GM12878 (cell line): Measurements from ENCODE around the gene ELAVL1. TPM values are rescaled to one million over a fixed set of nuclear protein-coding genes. Genes with fewer than 3 reads are reported as not detected.

Experiments used
- ATAC-seq: fragments of 200-7000 bp; cut with Tn5 transposase; 3 replicates; pipeline ENCODE4 v1.9.1; 2020; ENCODE audit warnings: mild to moderate bottlenecking, moderate library complexity
- BruUV-seq: library from RNA; stranded (reverse); fragments of 400-500 nt; replicated peaks from 2 replicates; lab custom pipeline; 2021; lab: Mats Ljungman, UMichigan
- CTCF ChIA-PET: fragments of 300-600 bp; sonication (Branson Sonifier 250); formaldehyde crosslinking; extraction: SDS; loops from one replicate; lab custom pipeline; 2021; ENCODE audit warnings: inconsistent platforms; lab: Yijun Ruan, JAX
- POLR2A ChIA-PET: fragments of 350-600 bp; formaldehyde crosslinking; extraction: SDS; loops from one replicate; lab custom pipeline; 2021; ENCODE audit warnings: inconsistent platforms; lab: Charles Lee
- RAD21 ChIA-PET: fragments of 300-600 bp; sonication (Branson Sonifier 250); formaldehyde crosslinking; loops from one replicate; lab custom pipeline; 2023; ENCODE audit warnings: antibody characterized with exemption; ENCODE audit not compliant: unreplicated experiment; lab: Charles Lee
- SMC1A ChIA-PET: fragments of 300-600 bp; sonication (Branson Sonifier 250); formaldehyde crosslinking; loops from one replicate; lab custom pipeline; 2023; ENCODE audit not compliant: unreplicated experiment, uncharacterized antibody; lab: Charles Lee
- DNase-seq: peaks from one replicate; pipeline ENCODE4 v3.0.0-alpha.2; 2011; ENCODE audit warnings: low read depth, low spot score
- FAIRE-seq: peaks from 3 replicates; lab custom pipeline; 2011; peaks lifted over from hg19 to GRCh38; lab: Jason Lieb, UNC
- H2AFZ ChIP-seq: 2 replicates; pipeline ENCODE4 v1.6.0; 2011; ENCODE audit warnings: low read depth, low read length, control low read depth; ENCODE audit not compliant: control insufficient read depth
- H3K27ac ChIP-seq: 2 replicates; pipeline ENCODE4 v1.5.1; 2011; ENCODE audit warnings: control low read depth; ENCODE audit not compliant: control insufficient read depth, insufficient read depth
- H3K27me3 ChIP-seq, 2 experiments: replicated peaks in 1 of 2; 2 replicates each; pipeline versions ENCODE4 v1.6.0 to v1.6.1; 2011; ENCODE audit warnings: low read length in 1 of 2; ENCODE audit not compliant: control insufficient read depth in 2 of 2, insufficient read depth in 2 of 2
- H3K36me3 ChIP-seq, 2 experiments: 2 replicates each; pipeline ENCODE4 v1.5.1; 2011; ENCODE audit warnings: low read length in 1 of 2; ENCODE audit not compliant: control insufficient read depth in 2 of 2, insufficient read depth in 2 of 2
- H3K4me1 ChIP-seq: 2 replicates; pipeline ENCODE4 v1.6.1; 2011; ENCODE audit warnings: mild to moderate bottlenecking, low read length, moderate library complexity, mixed read lengths; ENCODE audit not compliant: control insufficient read depth, insufficient read depth
- H3K4me2 ChIP-seq: 2 replicates; pipeline ENCODE4 v1.6.0; 2011; ENCODE audit warnings: control low read depth; ENCODE audit not compliant: control insufficient read depth, insufficient read depth
- H3K4me3 ChIP-seq: fragments of 200-600 bp; sonication (generic); 2 replicates; pipeline ENCODE4 v1.5.1; 2016
- H3K79me2 ChIP-seq: 2 replicates; pipeline ENCODE4 v1.6.0; 2011; ENCODE audit warnings: low read length; ENCODE audit not compliant: control insufficient read depth, insufficient read depth
- H3K9ac ChIP-seq: 2 replicates; pipeline ENCODE4 v1.8.0; 2011; ENCODE audit warnings: low read length, control low read depth, mixed read lengths; ENCODE audit not compliant: control insufficient read depth, insufficient read depth
- H3K9me3 ChIP-seq: replicated peaks from 3 replicates; pipeline ENCODE4 v1.5.1; 2011; ENCODE audit warnings: mild to moderate bottlenecking, low read length; ENCODE audit not compliant: control insufficient read depth, insufficient read depth
- H4K20me1 ChIP-seq: 2 replicates; pipeline ENCODE4 v1.6.0; 2011; ENCODE audit not compliant: control insufficient read depth, insufficient read depth
- BHLHE40 ChIP-seq, 2 experiments: fragments of 450-650 bp in 1 of 2; IDR thresholded peaks; 2 replicates each; pipeline ENCODE4 v1.6.1; 2011 to 2017; ENCODE audit warnings: low read depth in 2 of 2, borderline replicate concordance in 1 of 2, improper control_type of control experiment in 1 of 2, low read length in 1 of 2, mild to moderate bottlenecking in 1 of 2
- EGR1 ChIP-seq, 2 experiments: IDR thresholded peaks; 1 replicate in 1 of 2; 2 replicates in 1 of 2; pipeline ENCODE4 v1.6.1; 2011 to 2012; ENCODE audit warnings: low read depth in 2 of 2, low read length in 2 of 2, borderline replicate concordance in 1 of 2, mild to moderate bottlenecking in 1 of 2, moderate library complexity in 1 of 2
- HDGF ChIP-seq: fragments of 450-650 bp; IDR thresholded peaks from 2 replicates; pipeline ENCODE4 v1.6.1; 2016; ENCODE audit warnings: antibody characterized with exemption
- KAT2A ChIP-seq: conservative IDR thresholded peaks from 2 replicates; pipeline ENCODE4 v1.6.1; 2011; ENCODE audit warnings: low read depth, low read length; ENCODE audit not compliant: control insufficient read depth
- MXI1 ChIP-seq: fragments of 150-350 bp; IDR thresholded peaks from 2 replicates; pipeline ENCODE4 v1.6.1; 2011; ENCODE audit warnings: low read depth, mild to moderate bottlenecking, inconsistent platforms, low read length, improper control_type of control experiment
- NFIC ChIP-seq: IDR thresholded peaks from 2 replicates; pipeline ENCODE4 v1.6.1; 2012; ENCODE audit warnings: low read depth, mild to moderate bottlenecking, inconsistent platforms, low read length, moderate library complexity
- POU2F2 ChIP-seq: IDR thresholded peaks from 3 replicates; pipeline ENCODE4 v1.6.1; 2011; ENCODE audit warnings: low read depth, mild to moderate bottlenecking, low read length, borderline replicate concordance
- RAD51 ChIP-seq: fragments of 450-650 bp; IDR thresholded peaks from 2 replicates; pipeline ENCODE4 v1.6.1; 2016; ENCODE audit warnings: moderate library complexity, mild to moderate bottlenecking, inconsistent platforms
- RB1 ChIP-seq: fragments of 450-650 bp; formaldehyde crosslinking; IDR thresholded peaks from 2 replicates; pipeline ENCODE4 v1.6.1; 2017; ENCODE audit warnings: mild to moderate bottlenecking, borderline replicate concordance
- SREBF2 ChIP-seq: IDR thresholded peaks from 2 replicates; pipeline ENCODE4 v1.6.1; 2012; ENCODE audit warnings: mild to moderate bottlenecking, low read length
- YY1 ChIP-seq: IDR thresholded peaks from 2 replicates; pipeline ENCODE4 v1.6.1; 2011; ENCODE audit warnings: low read depth, mild to moderate bottlenecking, low read length
- WGBS: methylation state at CpG from one replicate; pipeline ENCODE4 v1.1.6; 2016; ENCODE audit warnings: low lambda C conversion rate; ENCODE audit not compliant: insufficient replicate concordance, insufficient coverage; ENCODE audit errors: missing lambda C conversion rate; 5-methylcytosine and 5-hydroxymethylcytosine counted together
- in situ Hi-C: fragments of 300-500 bp; cut with MboI; formaldehyde crosslinking; loops from 9 replicates; pipeline ENCODE4 v1.14.3; 2018; ENCODE audit warnings: mixed read lengths
- intact Hi-C: fragments of 100-400 bp; cut with micrococcal nuclease; formaldehyde crosslinking; loops from one replicate; pipeline ENCODE4 v1.14.2; 2022; ENCODE audit not compliant: unreplicated experiment
- polyA plus RNA-seq, 11 experiments: library from polyadenylated mRNA; depleted of rRNA in 4 of 11; unstranded in 6 of 11; stranded (reverse) in 5 of 11; fragments of >200 nt; fragmentation: Nextera tagmentation in 4 of 11; fragmentation: Illumina TruSeq in 1 of 11; extraction: Ambion mirVana in 4 of 11; extraction: Trizol in 1 of 11; gene quantifications; 1 replicate in 1 of 11; 2 replicates in 10 of 11; pipeline versions ENCODE4 v1.2.1 to v1.2.3, GENCODE V29; 2011 to 2016; ENCODE audit warnings: inconsistent platforms in 2 of 11, missing spikeins in 2 of 11, low read depth in 1 of 11
- total RNA-seq, 4 experiments: library from RNA; depleted of rRNA in 3 of 4; stranded (reverse); fragments of >200 nt in 3 of 4; fragmentation: Illumina TruSeq in 1 of 4; extraction: Trizol in 1 of 4; gene quantifications; 2 replicates each; pipeline versions ENCODE4 v1.2.1 to v1.2.3, GENCODE V29; 2013 to 2021
- TF ChIP-seq, protein P1 (sequence below): fragments of 450-650 bp; formaldehyde crosslinking; IDR thresholded peaks from 2 replicates; pipeline ENCODE4 v1.4.0; 2020; ENCODE audit warnings: mild to moderate bottlenecking, moderate library complexity
- TF ChIP-seq, protein P2 (sequence below): IDR thresholded peaks from 2 replicates; pipeline ENCODE4 v1.6.1; 2012; ENCODE audit warnings: improper control_type of control experiment, low read depth, low read length; ENCODE audit not compliant: insufficient replicate concordance

The ELAVL1 gene
- total and polyA plus RNA-seq, 10 of the 15 experiments (the other 5 are each of a cell fraction or from before 2014, with no cell fraction given) = 7.4 to 155 (median 70.3) TPM

DNA sequence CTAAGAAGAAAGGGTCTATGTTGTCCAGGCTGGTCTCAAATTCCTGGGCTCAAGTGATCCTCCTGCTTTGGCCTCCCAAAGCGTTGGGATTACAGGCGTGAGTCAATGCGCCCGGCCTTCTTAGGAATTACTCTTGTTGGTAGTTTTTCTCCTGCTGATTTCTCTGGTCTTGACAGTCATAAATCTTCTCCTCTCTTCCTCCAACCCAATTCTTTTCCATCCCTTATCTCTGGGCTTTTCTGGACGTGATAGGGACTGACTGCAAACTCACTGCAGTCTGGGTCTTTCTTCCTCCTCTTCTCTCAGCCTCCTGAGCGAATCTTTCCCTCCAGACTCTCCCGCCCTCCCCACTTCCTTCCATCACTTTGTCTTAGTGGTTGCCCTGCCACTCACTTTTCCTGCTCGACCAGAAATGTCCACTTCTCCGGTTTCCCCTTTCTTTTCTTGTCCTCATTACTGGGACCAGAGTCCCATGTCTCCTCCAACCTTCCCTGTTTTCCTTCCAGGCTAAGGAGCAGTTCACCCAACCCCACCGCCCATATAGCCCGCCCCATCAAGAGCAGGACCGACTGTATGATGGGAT lies 40.1 kb downstream of the ELAVL1 start:
- H3K36me3 ChIP-seq = peaks cover 30 to 36% of the 10 kb centered on the region in 2 experiments; a peak in 3 of 4 replicates
- no peak for ATAC-seq
- SMC1A ChIA-PET = interaction anchor here (0.6 to 1.0 kb wide), 2 partner anchors 21 to 120 kb away, joined by 3 to 4 read pairs; partner anchors contain the start of gene TIMM44

More for the DNA sequence above, 40.1 kb downstream of the ELAVL1 start:
- TF ChIP-seq NFIC (no peak), MXI1 (no peak), KAT2A (no peak), RB1 (no peak), SREBF2 (no peak), YY1 (no peak), EGR1 (IDR thresholded peaks at IDR 0.05; ENCODE audit: borderline replicate concordance in 1 of 2, low read depth in 2 of 2, low read length in 2 of 2) (no peak), HDGF (no peak), BHLHE40 (IDR thresholded peaks at IDR 0.05; ENCODE audit: borderline replicate concordance in 1 of 2, low read depth in 2 of 2, low read length in 1 of 2) (no peak), RAD51 (no peak), POU2F2 (no peak)
- TF ChIP-seq, protein P1, sequence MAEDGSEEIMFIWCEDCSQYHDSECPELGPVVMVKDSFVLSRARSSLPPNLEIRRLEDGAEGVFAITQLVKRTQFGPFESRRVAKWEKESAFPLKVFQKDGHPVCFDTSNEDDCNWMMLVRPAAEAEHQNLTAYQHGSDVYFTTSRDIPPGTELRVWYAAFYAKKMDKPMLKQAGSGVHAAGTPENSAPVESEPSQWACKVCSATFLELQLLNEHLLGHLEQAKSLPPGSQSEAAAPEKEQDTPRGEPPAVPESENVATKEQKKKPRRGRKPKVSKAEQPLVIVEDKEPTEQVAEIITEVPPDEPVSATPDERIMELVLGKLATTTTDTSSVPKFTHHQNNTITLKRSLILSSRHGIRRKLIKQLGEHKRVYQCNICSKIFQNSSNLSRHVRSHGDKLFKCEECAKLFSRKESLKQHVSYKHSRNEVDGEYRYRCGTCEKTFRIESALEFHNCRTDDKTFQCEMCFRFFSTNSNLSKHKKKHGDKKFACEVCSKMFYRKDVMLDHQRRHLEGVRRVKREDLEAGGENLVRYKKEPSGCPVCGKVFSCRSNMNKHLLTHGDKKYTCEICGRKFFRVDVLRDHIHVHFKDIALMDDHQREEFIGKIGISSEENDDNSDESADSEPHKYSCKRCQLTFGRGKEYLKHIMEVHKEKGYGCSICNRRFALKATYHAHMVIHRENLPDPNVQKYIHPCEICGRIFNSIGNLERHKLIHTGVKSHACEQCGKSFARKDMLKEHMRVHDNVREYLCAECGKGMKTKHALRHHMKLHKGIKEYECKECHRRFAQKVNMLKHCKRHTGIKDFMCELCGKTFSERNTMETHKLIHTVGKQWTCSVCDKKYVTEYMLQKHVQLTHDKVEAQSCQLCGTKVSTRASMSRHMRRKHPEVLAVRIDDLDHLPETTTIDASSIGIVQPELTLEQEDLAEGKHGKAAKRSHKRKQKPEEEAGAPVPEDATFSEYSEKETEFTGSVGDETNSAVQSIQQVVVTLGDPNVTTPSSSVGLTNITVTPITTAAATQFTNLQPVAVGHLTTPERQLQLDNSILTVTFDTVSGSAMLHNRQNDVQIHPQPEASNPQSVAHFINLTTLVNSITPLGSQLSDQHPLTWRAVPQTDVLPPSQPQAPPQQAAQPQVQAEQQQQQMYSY (CRISPR knock-in tag) = no peak
- TF ChIP-seq, protein P2, sequence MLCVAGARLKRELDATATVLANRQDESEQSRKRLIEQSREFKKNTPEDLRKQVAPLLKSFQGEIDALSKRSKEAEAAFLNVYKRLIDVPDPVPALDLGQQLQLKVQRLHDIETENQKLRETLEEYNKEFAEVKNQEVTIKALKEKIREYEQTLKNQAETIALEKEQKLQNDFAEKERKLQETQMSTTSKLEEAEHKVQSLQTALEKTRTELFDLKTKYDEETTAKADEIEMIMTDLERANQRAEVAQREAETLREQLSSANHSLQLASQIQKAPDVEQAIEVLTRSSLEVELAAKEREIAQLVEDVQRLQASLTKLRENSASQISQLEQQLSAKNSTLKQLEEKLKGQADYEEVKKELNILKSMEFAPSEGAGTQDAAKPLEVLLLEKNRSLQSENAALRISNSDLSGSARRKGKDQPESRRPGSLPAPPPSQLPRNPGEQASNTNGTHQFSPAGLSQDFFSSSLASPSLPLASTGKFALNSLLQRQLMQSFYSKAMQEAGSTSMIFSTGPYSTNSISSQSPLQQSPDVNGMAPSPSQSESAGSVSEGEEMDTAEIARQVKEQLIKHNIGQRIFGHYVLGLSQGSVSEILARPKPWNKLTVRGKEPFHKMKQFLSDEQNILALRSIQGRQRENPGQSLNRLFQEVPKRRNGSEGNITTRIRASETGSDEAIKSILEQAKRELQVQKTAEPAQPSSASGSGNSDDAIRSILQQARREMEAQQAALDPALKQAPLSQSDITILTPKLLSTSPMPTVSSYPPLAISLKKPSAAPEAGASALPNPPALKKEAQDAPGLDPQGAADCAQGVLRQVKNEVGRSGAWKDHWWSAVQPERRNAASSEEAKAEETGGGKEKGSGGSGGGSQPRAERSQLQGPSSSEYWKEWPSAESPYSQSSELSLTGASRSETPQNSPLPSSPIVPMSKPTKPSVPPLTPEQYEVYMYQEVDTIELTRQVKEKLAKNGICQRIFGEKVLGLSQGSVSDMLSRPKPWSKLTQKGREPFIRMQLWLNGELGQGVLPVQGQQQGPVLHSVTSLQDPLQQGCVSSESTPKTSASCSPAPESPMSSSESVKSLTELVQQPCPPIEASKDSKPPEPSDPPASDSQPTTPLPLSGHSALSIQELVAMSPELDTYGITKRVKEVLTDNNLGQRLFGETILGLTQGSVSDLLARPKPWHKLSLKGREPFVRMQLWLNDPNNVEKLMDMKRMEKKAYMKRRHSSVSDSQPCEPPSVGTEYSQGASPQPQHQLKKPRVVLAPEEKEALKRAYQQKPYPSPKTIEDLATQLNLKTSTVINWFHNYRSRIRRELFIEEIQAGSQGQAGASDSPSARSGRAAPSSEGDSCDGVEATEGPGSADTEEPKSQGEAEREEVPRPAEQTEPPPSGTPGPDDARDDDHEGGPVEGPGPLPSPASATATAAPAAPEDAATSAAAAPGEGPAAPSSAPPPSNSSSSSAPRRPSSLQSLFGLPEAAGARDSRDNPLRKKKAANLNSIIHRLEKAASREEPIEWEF = no peak
- TF ChIP-seq, all 136 proteins: peak for 0
- 83% methylated on average over 12 of the region's 12 CpGs for WGBS
- DNase-seq (no peak), FAIRE-seq (no peak)
- ChIA-PET POLR2A (no interaction called here), CTCF (no interaction called here), RAD21 (no interaction called here)
- H4K20me1 ChIP-seq = no peaks in the 10 kb centered on the region
- no peak overlapping the region for H2AFZ ChIP-seq
- no TSS peak for BruUV-seq
- no peak overlapping the region for H3K9ac ChIP-seq
- no peaks in the 10 kb centered on the region for H3K27me3 ChIP-seq
- H3K27ac ChIP-seq = no peak overlapping the region
- intact Hi-C loops = no loop called here
- H3K9me3 ChIP-seq = no peaks in the 10 kb centered on the region
- H3K4me2 ChIP-seq = no peak overlapping the region
- no peaks in the 10 kb centered on the region for H3K79me2 ChIP-seq
- H3K4me3 ChIP-seq = no peak overlapping the region
- in situ Hi-C loops = no loop called here
- no peaks in the 10 kb centered on the region for H3K4me1 ChIP-seq
